HepG2 (cell line): ENCODE measurements around the gene HEXIM1. TPM values are rescaled to one million over a fixed set of nuclear protein-coding genes. Genes with fewer than 3 reads are reported as not detected.

Experiments
- CREM ChIP-seq, 2 experiments: sonication (generic) in 1 of 2; formaldehyde crosslinking in 1 of 2; IDR thresholded peaks; 2 replicates each; pipeline versions ENCODE4 v1.4.0 to v1.6.1; 2016 to 2020; ENCODE audit warnings: antibody characterized with exemption in 1 of 2, mild to moderate bottlenecking in 1 of 2, missing genetic modification reagents in 1 of 2
- KLF6 ChIP-seq: IDR thresholded peaks from 2 replicates; pipeline ENCODE4 v1.8.0; 2016; ENCODE audit warnings: missing biosample characterization, missing genetic modification reagents
- MXI1 ChIP-seq: IDR thresholded peaks from 3 replicates; pipeline ENCODE4 v1.6.1; 2012; ENCODE audit warnings: low read depth, low read length, inconsistent platforms, borderline replicate concordance
- NAIF1 ChIP-seq: sonication (generic); formaldehyde crosslinking; IDR thresholded peaks from 2 replicates; pipeline ENCODE4 v1.5.0; 2020; ENCODE audit warnings: mild to moderate bottlenecking, missing genetic modification reagents, borderline replicate concordance
- NR2C2 ChIP-seq: sonication (generic); formaldehyde crosslinking; IDR thresholded peaks from 2 replicates; pipeline ENCODE4 v1.4.0; 2020; ENCODE audit warnings: missing genetic modification reagents, mild to moderate bottlenecking, moderate library complexity, borderline replicate concordance
- PHF8 ChIP-seq: sonication (generic); formaldehyde crosslinking; IDR thresholded peaks from 2 replicates; pipeline ENCODE4 v1.5.0; 2020; ENCODE audit warnings: missing genetic modification reagents
- ZIK1 ChIP-seq: sonication (generic); formaldehyde crosslinking; IDR thresholded peaks from 2 replicates; pipeline ENCODE4 v1.5.0; 2020; ENCODE audit warnings: mild to moderate bottlenecking, low read depth, missing genetic modification reagents, borderline replicate concordance
- ZNF136 ChIP-seq: sonication (generic); formaldehyde crosslinking; IDR thresholded peaks from 2 replicates; pipeline ENCODE4 v1.8.1; 2022; ENCODE audit warnings: low read depth, mild to moderate bottlenecking, moderate library complexity, missing genetic modification reagents
- ZNF225 ChIP-seq: sonication (generic); formaldehyde crosslinking; IDR thresholded peaks from 2 replicates; pipeline ENCODE4 v1.4.0; 2020; ENCODE audit warnings: mild to moderate bottlenecking, missing genetic modification reagents
- ZNF558 ChIP-seq: sonication (generic); formaldehyde crosslinking; IDR thresholded peaks from 2 replicates; pipeline ENCODE4 v1.9.0; 2022; ENCODE audit warnings: mild to moderate bottlenecking, missing genetic modification reagents, borderline replicate concordance
- ZNF567 ChIP-seq: sonication (generic); formaldehyde crosslinking; IDR thresholded peaks from 2 replicates; pipeline ENCODE4 v1.8.1; 2023; ENCODE audit warnings: mild to moderate bottlenecking, missing genetic modification reagents, borderline replicate concordance
- ZNF781 ChIP-seq: sonication (generic); formaldehyde crosslinking; IDR thresholded peaks from 2 replicates; pipeline ENCODE4 v1.5.1; 2020; ENCODE audit warnings: borderline replicate concordance, mild to moderate bottlenecking, missing genetic modification reagents; ENCODE audit errors: not compliant biosample characterization
- ZSCAN25 ChIP-seq: sonication (generic); formaldehyde crosslinking; IDR thresholded peaks from 2 replicates; pipeline ENCODE4 v1.8.0; 2022; ENCODE audit warnings: mild to moderate bottlenecking, missing genetic modification reagents
- polyA plus RNA-seq, 8 experiments: library from polyadenylated mRNA; depleted of rRNA in 3 of 8; stranded (reverse) in 7 of 8; unstranded in 1 of 8; fragments of >200 nt; fragmentation: Illumina TruSeq in 4 of 8; extraction: Trizol in 4 of 8; gene quantifications; 2 replicates each; pipeline versions ENCODE4 v1.2.1 to v1.2.3, GENCODE V29; 2011 to 2016; ENCODE audit warnings: low read depth in 4 of 8, missing spikeins in 1 of 8, mixed read lengths in 1 of 8; ENCODE audit not compliant: insufficient read depth in 1 of 8
- total RNA-seq, 5 experiments: library from RNA; depleted of rRNA; stranded (reverse); fragments of >200 nt; fragmentation: Illumina TruSeq; extraction: Trizol; gene quantifications; 2 replicates each; pipeline ENCODE4 v1.2.3, GENCODE V29; 2016; ENCODE audit warnings: low read depth in 1 of 5
- TF ChIP-seq, protein P1 (sequence below): sonication (generic); formaldehyde crosslinking; IDR thresholded peaks from 2 replicates; pipeline ENCODE4 v1.5.1; 2020; ENCODE audit warnings: mild to moderate bottlenecking, missing genetic modification reagents
- TF ChIP-seq, protein P2 (sequence below): sonication (generic); formaldehyde crosslinking; IDR thresholded peaks from 2 replicates; pipeline ENCODE4 v1.4.0; 2020; ENCODE audit warnings: missing genetic modification reagents
- TF ChIP-seq, protein P3 (sequence below): IDR thresholded peaks from 2 replicates; pipeline ENCODE4 v1.4.0; 2020; ENCODE audit warnings: mild to moderate bottlenecking, missing genetic modification reagents
- TF ChIP-seq, protein P4 (sequence below): sonication (generic); formaldehyde crosslinking; IDR thresholded peaks from 2 replicates; pipeline ENCODE4 v1.4.0; 2020; ENCODE audit warnings: missing genetic modification reagents, mild to moderate bottlenecking, borderline replicate concordance
- TF ChIP-seq, protein P5 (sequence below): sonication (generic); IDR thresholded peaks from 2 replicates; pipeline ENCODE4 v1.6.1; 2016; ENCODE audit warnings: low read depth, borderline replicate concordance

The HEXIM1 gene
- total and polyA plus RNA-seq, 2 of the 13 experiments (the other 11 are each of a cell fraction or from before 2014, with no cell fraction given), result 10.5 to 16.6 TPM

DNA sequence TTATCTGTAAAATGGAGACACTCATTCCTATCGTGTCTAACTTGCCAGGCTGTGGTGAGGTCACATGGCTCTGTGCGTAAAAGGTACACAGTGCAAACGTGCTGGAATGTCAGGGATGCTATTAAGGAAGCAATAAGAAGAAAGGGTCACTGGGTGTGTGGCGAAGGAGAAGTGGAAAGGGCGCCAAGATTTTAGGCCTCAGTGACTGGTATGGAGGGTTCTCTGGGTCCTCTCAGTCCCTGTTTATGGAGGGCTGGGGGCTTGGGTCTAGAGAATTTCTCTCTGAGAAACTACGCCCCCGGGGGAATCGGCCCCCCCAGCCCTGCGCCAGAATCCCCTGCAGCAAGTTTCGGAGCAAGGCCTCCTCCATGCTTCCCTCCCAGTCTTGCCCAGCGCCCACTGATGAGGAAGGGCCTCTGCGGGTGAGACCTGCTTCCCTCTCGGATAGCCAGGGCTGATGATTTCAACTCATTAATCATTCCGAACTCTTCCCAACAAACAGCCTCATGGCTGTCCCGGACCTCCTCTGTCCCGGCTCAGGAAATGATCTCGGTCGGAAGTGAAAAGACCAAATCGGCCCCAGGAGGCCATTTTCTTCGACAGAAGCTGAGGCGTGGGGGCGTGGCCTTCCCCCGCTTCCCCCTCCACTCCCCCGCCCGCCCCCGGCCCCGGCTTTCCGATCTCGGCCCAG is 1.2 kb upstream of the HEXIM1 start (continued):
- TF ChIP-seq, protein P1, sequence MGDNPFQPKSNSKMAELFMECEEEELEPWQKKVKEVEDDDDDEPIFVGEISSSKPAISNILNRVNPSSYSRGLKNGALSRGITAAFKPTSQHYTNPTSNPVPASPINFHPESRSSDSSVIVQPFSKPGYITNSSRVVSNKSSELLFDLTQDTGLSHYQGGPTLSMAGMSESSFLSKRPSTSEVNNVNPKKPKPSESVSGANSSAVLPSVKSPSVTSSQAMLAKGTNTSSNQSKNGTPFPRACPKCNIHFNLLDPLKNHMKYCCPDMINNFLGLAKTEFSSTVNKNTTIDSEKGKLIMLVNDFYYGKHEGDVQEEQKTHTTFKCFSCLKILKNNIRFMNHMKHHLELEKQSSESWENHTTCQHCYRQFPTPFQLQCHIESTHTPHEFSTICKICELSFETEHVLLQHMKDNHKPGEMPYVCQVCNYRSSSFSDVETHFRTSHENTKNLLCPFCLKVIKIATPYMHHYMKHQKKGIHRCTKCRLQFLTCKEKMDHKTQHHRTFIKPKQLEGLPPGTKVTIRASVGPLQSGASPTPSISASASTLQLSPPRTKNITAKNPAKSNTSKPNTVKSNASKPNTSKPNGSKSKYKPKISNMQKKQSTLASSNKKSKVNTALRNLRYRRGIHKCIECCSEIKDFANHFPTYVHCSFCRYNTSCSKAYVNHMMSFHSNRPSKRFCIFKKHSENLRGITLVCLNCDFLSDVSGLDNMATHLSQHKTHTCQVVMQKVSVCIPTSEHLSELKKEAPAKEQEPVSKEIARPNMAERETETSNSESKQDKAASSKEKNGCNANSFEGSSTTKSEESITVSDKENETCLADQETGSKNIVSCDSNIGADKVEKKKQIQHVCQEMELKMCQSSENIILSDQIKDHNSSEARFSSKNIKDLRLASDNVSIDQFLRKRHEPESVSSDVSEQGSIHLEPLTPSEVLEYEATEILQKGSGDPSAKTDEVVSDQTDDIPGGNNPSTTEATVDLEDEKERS (CRISPR knock-in tag), result no peak
- TF ChIP-seq NR2C2 (no peak), ZIK1 (CRISPR knock-in tag) (0 out of 2 replicates have a peak, but pooled peaks have one; percentile 41), ZNF558 (CRISPR knock-in tag) (no peak), MXI1 (peak; percentile 24; the same call in 1 of the 3 replicates), KLF6 (CRISPR knock-in tag) (peak; percentile 17; the same call in 1 of the 2 replicates), ZSCAN25 (CRISPR knock-in tag) (no peak), CREM (IDR thresholded peaks at IDR 0.05) (no peak; the same call in 1 of the 2 replicates), CREM (CRISPR knock-in tag; IDR thresholded peaks at IDR 0.05) (no peak), ZNF225 (CRISPR knock-in tag) (0 out of 2 replicates have a peak, but pooled peaks have one; percentile 19), ZNF781 (peak; percentile 21), ZNF567 (CRISPR knock-in tag) (no peak), NAIF1 (CRISPR knock-in tag) (no peak), PHF8 (CRISPR knock-in tag) (peak; percentile 79), ZNF136 (CRISPR knock-in tag) (no peak)
- TF ChIP-seq, protein P2, sequence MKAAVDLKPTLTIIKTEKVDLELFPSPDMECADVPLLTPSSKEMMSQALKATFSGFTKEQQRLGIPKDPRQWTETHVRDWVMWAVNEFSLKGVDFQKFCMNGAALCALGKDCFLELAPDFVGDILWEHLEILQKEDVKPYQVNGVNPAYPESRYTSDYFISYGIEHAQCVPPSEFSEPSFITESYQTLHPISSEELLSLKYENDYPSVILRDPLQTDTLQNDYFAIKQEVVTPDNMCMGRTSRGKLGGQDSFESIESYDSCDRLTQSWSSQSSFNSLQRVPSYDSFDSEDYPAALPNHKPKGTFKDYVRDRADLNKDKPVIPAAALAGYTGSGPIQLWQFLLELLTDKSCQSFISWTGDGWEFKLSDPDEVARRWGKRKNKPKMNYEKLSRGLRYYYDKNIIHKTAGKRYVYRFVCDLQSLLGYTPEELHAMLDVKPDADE (CRISPR knock-in tag), result no peak
- TF ChIP-seq, protein P3, sequence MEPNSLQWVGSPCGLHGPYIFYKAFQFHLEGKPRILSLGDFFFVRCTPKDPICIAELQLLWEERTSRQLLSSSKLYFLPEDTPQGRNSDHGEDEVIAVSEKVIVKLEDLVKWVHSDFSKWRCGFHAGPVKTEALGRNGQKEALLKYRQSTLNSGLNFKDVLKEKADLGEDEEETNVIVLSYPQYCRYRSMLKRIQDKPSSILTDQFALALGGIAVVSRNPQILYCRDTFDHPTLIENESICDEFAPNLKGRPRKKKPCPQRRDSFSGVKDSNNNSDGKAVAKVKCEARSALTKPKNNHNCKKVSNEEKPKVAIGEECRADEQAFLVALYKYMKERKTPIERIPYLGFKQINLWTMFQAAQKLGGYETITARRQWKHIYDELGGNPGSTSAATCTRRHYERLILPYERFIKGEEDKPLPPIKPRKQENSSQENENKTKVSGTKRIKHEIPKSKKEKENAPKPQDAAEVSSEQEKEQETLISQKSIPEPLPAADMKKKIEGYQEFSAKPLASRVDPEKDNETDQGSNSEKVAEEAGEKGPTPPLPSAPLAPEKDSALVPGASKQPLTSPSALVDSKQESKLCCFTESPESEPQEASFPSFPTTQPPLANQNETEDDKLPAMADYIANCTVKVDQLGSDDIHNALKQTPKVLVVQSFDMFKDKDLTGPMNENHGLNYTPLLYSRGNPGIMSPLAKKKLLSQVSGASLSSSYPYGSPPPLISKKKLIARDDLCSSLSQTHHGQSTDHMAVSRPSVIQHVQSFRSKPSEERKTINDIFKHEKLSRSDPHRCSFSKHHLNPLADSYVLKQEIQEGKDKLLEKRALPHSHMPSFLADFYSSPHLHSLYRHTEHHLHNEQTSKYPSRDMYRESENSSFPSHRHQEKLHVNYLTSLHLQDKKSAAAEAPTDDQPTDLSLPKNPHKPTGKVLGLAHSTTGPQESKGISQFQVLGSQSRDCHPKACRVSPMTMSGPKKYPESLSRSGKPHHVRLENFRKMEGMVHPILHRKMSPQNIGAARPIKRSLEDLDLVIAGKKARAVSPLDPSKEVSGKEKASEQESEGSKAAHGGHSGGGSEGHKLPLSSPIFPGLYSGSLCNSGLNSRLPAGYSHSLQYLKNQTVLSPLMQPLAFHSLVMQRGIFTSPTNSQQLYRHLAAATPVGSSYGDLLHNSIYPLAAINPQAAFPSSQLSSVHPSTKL (CRISPR knock-in tag), result no peak; the same call in 1 of the 2 replicates
- TF ChIP-seq, protein P4, sequence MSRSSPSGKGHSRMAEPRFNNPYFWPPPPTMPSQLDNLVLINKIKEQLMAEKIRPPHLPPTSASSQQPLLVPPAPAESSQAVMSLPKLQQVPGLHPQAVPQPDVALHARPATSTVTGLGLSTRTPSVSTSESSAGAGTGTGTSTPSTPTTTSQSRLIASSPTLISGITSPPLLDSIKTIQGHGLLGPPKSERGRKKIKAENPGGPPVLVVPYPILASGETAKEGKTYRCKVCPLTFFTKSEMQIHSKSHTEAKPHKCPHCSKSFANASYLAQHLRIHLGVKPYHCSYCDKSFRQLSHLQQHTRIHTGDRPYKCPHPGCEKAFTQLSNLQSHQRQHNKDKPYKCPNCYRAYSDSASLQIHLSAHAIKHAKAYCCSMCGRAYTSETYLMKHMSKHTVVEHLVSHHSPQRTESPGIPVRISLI, result no peak
- TF ChIP-seq, protein P5, sequence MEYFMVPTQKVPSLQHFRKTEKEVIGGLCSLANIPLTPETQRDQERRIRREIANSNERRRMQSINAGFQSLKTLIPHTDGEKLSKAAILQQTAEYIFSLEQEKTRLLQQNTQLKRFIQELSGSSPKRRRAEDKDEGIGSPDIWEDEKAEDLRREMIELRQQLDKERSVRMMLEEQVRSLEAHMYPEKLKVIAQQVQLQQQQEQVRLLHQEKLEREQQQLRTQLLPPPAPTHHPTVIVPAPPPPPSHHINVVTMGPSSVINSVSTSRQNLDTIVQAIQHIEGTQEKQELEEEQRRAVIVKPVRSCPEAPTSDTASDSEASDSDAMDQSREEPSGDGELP, result no peak
